CD4-positive, alpha-beta T cell treated with Interleukin-2 at 100 ng/mL for 4 hours (primary cell): ENCODE data around the gene LIPM.

Experiments used
- DNase-seq: peaks from one replicate; pipeline ENCODE4 v3.0.0-alpha.2; 2020; ENCODE audit warnings: low spot score

Gene LIPM

GRCh38 chr10:88802523-88803285 is at the start of gene LIPM:
LIPM (plus strand) TSS chr10:88802730; CDS start chr10:88802897, 167 bp downstream.
- no peak for DNase-seq

- no peak for DNase-seq
Observed at GRCh38 chr10:88754287-88754686, 48.2 kb upstream of the LIPM start.

DNA sequence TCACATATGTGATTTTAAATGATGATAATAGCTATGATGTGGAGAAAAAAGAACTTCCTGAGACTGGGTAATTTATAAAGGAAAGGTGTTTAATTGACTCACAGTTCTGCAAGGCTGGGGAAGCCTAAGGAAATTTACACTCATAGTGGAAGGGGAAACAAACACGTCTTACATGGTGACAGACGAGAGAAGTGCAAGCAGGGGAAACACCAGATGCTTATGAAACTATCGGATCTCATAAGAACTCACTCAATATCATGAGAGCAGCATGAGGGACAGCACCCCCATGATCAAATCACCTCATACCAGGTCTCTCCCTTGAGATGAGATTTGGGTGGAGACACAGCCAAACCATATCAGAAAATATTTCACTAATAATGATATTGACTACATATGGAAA is 46.8 kb upstream of the LIPM start:
- no peak for DNase-seq

DNA sequence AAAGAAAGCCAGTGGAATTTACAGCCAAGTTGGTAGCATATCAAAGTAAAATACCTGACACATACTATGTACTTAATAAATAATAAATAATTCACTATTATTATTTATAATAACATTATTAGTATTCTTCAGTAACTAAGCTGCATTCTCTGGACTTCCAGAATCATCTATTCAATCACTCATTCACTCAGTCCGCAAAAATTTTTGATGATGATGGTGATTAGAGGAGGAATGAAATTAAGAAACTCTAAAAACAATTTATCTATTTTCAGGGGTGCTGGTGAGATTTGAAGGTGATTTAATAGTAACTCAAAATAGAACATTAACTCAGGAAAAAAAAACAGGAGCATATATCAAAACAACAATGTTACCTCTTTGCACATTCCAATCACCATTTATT is 45.9 kb upstream of the LIPM start:
- no peak for DNase-seq

DNA sequence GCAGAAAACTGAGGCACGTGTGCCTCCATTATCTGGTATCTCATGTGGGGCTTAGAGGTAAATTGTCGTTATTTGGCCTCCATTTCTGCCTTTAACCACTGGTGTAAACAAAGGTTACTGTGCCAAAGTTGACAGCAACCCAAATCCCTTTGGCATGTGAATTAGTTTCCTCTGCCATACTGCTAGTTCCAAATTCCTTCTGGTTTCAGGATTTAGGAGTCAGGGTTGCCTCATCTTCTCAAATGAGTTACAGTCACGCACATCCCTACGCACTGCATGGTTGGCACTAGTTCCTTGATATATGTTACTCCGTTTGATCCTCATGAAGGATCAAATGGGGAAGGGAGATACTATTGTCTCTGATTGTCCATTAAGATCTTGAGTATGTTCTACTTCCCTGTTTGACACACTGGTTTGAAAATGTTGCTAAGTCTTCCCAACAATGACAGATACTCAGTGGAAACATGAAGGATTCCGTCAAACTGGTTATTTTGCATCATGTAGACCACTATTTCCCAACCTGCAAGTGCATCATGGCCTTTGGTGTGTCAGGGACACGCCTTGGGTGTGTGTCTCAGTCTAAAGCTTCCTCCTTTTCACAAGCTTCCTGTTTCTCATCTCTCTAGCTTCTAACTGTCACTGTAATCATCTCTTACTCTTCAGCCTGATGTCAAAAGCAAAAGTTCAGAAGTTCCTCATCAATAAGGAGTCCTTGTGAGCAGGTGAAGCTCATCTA is 43.0 kb upstream of the LIPM start, which contains the start of gene LIPN:
Gene LIPN (plus strand): TSS at position 655 of the 736 bp plus-strand sequence. CDS start 1,386 bp downstream, outside the sequence.
- peak; percentile 6 for DNase-seq

- no peak for DNase-seq
Observed at GRCh38 chr10:88762906-88763305, 39.6 kb upstream of the LIPM start.

DNA sequence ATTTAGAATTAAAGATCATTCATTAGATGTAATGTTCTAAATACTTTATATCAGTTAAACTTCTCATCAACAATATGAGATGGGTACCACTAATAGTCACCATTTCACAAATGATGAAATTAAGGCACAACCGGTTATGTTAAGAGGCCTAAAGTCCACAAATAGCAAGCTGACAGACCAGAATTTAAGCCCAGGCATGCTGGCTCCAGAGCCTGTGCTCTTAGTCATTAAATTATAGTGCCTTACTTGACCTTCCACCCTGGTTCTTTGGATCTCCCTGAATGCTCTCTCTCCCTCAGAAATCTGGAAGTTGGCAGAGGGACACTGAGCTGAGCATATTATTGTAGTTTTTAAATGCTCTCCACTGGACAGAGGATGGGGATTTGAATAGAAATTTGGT is 39.1 kb upstream of the LIPM start:
- no peak for DNase-seq

DNA sequence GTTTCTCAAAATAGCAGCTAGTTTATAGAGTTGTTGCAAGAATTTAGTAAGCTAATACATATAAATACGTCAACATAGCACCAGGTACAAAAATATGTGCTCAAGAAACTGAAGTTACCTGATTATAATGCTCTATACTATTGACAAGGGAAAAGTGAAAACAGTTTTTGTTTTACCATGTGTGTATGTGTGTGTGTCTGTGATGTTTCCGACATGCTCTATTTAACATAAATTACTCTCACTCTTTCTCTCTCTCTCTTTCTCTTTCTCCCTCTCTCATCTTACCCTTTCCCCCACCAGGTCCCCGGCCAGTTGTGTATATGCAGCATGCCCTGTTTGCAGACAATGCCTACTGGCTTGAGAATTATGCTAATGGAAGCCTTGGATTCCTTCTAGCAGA is 38.4 kb upstream of the LIPM start:
- no peak for DNase-seq

DNA sequence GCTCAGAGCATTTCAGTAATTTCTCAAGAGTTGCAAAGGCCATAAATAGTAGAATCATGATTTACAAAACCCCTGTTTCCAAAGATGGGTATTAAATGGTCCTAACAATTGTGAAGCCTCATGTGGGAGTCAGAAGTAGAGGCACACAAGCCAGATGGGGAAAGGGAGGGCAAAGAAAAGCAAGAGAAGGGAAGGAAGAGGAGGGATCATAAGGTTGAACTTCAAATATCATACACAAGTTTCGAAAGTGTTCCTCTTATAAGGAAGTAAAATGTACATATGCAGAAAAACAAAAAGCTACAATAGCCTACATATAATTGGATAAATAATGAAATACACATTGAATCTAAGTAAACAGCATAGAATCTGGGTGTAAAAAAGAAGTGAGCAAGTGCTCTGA is 36.7 kb upstream of the LIPM start:
- DNase-seq: no peak

DNA sequence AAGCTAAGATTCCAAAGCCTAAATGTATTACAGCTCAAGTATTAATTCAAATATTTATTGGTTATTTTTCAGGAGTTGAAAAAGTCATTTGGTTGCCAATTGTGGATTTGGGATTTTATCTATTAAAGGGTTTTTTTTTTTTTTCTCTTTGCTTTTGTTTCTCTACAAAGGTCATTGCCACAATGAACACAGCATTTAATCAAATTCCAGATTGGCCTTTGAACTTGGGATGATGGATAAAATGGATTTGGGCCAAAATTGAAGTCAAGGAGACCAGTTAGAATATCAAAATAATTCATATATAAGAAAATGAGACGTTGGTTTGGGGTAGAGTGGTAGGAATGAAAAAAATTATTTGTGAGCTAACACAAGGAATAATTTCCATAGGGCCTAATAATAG is 33.1 kb upstream of the LIPM start:
- DNase-seq: no peak

- no peak for DNase-seq
Observed at GRCh38 chr10:88781206-88781605, 21.3 kb upstream of the LIPM start.

DNA sequence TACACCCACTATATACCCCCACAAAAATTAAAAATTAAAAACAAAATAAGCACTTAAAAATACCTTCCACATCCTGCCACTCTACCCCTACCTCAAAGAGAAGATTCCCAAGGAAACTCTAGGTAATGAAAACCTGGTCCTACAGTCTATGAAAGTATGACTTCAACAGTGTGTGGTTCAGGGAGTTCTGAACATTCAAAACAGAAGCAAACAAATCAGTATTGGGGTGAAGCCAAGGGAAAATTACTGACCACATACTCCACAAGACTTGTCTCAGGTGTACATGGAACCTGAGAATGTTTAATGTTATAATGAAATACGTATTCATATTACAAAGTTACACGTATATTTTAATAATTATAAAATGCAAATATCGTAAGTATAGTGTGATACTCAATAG is 20.3 kb upstream of the LIPM start:
- DNase-seq: no peak

DNA sequence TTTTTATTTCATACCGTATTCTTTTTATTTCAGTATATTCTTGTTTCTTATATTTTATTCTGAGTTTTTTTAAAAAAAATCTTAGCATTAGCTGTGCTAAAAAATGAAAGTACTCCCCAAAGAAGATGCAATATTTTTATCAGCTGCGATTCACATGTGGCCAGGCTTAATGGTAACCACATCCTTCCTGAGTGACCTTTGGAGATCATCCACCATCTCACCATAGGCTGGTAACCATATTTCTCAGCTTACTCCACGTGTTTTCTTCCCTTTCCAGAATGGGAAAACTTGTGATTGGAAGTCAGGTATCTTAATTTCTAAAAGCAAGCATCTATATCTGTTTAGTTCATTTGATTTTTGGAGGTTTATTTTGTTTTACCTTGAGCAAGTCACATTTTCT is 18.8 kb upstream of the LIPM start:
- no peak for DNase-seq

- no peak for DNase-seq
Observed at GRCh38 chr10:88786032-88786770, 16.3 kb upstream of the LIPM start.

- DNase-seq: no peak
Observed at GRCh38 chr10:88787463-88787862, 15.1 kb upstream of the LIPM start.

DNA sequence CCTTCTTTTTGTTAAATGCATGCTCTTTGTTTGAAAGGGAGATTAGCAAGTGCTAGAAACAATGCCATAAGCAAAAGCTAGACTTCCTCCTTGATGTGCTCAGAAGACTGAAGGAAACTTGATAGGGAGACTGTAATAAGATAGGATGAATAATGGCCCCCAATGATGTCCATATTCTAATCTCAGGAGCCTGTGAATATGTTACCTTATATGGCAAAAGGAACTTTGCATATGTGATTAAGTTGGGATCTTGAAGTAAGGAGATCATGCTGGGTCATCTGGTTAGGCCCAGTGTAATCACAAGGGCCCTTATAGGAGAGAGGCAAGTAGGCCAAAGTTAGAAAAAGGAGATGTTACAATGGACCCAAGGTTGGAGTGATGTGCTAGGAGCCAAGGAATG is 13.6 kb upstream of the LIPM start:
- no peak for DNase-seq

DNA sequence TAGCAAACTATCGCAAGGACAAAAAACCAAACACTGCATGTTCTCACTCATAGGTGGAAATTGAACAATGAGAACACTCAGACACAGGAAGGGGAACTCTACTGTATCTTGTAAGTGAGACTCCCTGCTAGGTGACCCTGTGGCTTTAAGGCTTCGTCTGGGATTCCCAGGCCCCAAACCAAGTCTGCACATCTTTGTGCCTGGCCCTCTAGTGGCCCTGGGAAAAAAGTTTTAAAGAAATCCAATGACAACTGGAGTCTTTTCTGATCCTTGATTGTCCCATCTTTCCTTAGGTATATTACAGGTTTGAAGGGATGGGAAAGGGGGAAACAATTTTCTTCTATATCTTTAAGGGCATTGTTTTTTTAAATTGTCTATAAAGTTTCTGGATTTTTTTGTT is 10.6 kb upstream of the LIPM start:
- DNase-seq: no peak

DNA sequence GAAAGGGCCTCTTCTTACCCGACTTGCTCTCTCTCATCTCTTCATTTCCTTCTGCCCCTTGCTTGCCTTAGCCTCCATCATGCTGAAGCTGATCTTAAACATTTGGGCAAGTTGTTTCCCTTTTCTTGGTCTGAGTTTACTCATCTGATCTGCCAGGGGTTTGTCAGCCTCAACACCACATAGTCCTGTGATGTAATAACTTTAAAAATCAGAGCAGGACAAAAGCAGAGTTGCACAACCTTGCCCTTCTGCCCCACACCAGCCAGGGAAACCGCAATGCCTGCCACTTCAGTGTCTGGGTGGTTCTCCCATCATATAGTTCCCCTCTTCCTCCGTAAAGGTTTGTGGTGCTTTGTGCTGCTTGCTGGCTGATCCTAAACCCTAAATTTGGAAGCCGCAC is 9.9 kb upstream of the LIPM start:
- DNase-seq: peak; percentile 13

GRCh38 chr10:88793712-88794299 is 8.7 kb upstream of the LIPM start:
- peak; percentile 32 for DNase-seq

DNA sequence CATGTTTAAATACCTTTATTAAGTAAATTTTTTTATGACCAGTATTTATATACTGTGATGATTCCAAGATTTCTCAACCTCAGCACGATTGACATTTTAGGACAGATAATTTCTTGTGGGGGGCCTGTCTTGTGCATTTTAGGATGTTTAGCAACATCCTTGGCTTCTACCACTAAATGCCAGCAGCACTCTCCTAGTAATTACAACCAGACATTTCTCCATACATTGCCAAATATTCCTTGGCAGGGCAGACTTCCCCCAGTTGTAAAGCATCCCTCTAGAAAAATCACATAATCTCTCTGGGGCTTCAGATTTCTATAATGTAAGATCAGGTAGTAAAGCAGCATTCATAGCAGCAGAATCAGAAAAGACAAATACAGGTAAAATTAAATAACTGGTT is 7.8 kb upstream of the LIPM start:
- no peak for DNase-seq

GRCh38 chr10:88800152-88801125 is 2.1 kb upstream of the LIPM start:
- no peak for DNase-seq
